ENCODE measurements around the gene RAB9B.
A peak's percentile ranks its signal among the peaks of the same experiment; 100 is the strongest.
"Not testable (repeated sequence)": the region's sequence is repeated elsewhere in the genome, so short reads cannot be mapped to it uniquely, and the experiment has no call there.

Gene RAB9B

GRCh38 chrX:103831342-103831802 lies 685 bp downstream of the RAB9B start:
- H3K27ac ChIP-seq (ENCODE audit: low read depth, low read length) = peak overlapping the region; percentile 85
- H3K4me1 ChIP-seq (ENCODE audit: control insufficient read depth, insufficient read depth, low read length) = no peaks in the 10 kb centered on the region
- peak overlapping the region; percentile 77 for H3K4me3 ChIP-seq (ENCODE audit: low read length)
- peaks cover 9% of the 10 kb centered on the region for H3K27me3 ChIP-seq (ENCODE audit: control insufficient read depth, insufficient read depth, low read length)
- no peaks in the 10 kb centered on the region for H3K36me3 ChIP-seq (ENCODE audit: control insufficient read depth, insufficient read depth, low read length)
- H3K9ac ChIP-seq (ENCODE audit: low read length) = peak overlapping the region; percentile 21

- Histone ChIP-seq H3K4me3 (ENCODE audit: low read length) (peak overlapping the region; percentile 77), H3K27ac (ENCODE audit: low read depth, low read length) (no peak overlapping the region), H3K9ac (ENCODE audit: low read length) (no peak overlapping the region), H3K36me3 (ENCODE audit: control insufficient read depth, insufficient read depth, low read length) (no peaks in the 10 kb centered on the region), H3K4me1 (ENCODE audit: control insufficient read depth, insufficient read depth, low read length) (no peaks in the 10 kb centered on the region), H3K27me3 (ENCODE audit: control insufficient read depth, insufficient read depth, low read length) (peaks cover 9% of the 10 kb centered on the region)
Observed at GRCh38 chrX:103830848-103831247, 1.2 kb downstream of the RAB9B start.

- Histone ChIP-seq H3K27ac (ENCODE audit: low read depth, low read length) (peak overlapping the region; percentile 67), H3K27me3 (ENCODE audit: control insufficient read depth, insufficient read depth, low read length) (peaks cover 9% of the 10 kb centered on the region), H3K4me3 (ENCODE audit: low read length) (no peak overlapping the region), H3K36me3 (ENCODE audit: control insufficient read depth, insufficient read depth, low read length) (no peaks in the 10 kb centered on the region), H3K4me1 (ENCODE audit: control insufficient read depth, insufficient read depth, low read length) (no peaks in the 10 kb centered on the region), H3K9ac (ENCODE audit: low read length) (no peak overlapping the region)
Observed at GRCh38 chrX:103828529-103828928, 3.5 kb downstream of the RAB9B start.

DNA sequence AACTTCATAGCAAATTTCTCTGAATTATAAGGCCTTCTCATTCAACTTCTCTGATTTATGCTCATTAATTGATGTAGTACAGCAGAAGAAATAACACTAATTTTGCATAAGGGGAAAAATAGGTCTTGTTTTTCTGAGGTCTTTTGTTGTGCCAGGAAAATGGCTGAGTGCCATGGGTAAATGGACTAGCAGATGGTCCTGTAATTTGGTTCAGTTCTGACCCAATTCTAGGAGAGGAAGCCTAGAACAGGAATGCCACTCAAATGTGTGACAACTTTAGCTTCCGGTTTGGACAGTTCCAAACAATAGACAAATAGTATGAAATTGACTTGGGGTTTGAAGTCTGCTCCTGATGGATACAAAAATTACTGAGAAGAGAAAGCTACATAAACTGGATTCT lies 6.2 kb downstream of the RAB9B start:
- H3K36me3 ChIP-seq (ENCODE audit: control insufficient read depth, insufficient read depth, low read length) = no peaks in the 10 kb centered on the region
- no peak overlapping the region for H3K4me3 ChIP-seq (ENCODE audit: low read length)
- H3K27me3 ChIP-seq (ENCODE audit: control insufficient read depth, insufficient read depth, low read length) = peaks cover 3% of the 10 kb centered on the region
- H3K9ac ChIP-seq (ENCODE audit: low read length) = no peak overlapping the region
- no peaks in the 10 kb centered on the region for H3K4me1 ChIP-seq (ENCODE audit: control insufficient read depth, insufficient read depth, low read length)
- no peak overlapping the region for H3K27ac ChIP-seq (ENCODE audit: low read depth, low read length)

GRCh38 chrX:103823591-103823990 lies 8.5 kb downstream of the RAB9B start:
- no peaks in the 10 kb centered on the region for H3K36me3 ChIP-seq (ENCODE audit: control insufficient read depth, insufficient read depth, low read length)
- H3K9ac ChIP-seq (ENCODE audit: low read length) = no peak overlapping the region
- no peaks in the 10 kb centered on the region for H3K4me1 ChIP-seq (ENCODE audit: control insufficient read depth, insufficient read depth, low read length)
- H3K4me3 ChIP-seq (ENCODE audit: low read length) = no peak overlapping the region
- H3K27ac ChIP-seq (ENCODE audit: low read depth, low read length) = no peak overlapping the region
- no peaks in the 10 kb centered on the region for H3K27me3 ChIP-seq (ENCODE audit: control insufficient read depth, insufficient read depth, low read length)

GRCh38 chrX:103820802-103821201 lies 11.3 kb downstream of the RAB9B start:
- not testable (repeated sequence) for H3K9ac ChIP-seq (ENCODE audit: low read length); H3K4me1 ChIP-seq (ENCODE audit: control insufficient read depth, insufficient read depth, low read length); H3K27me3 ChIP-seq (ENCODE audit: control insufficient read depth, insufficient read depth, low read length); H3K4me3 ChIP-seq (ENCODE audit: low read length); H3K27ac ChIP-seq (ENCODE audit: low read depth, low read length); H3K36me3 ChIP-seq (ENCODE audit: control insufficient read depth, insufficient read depth, low read length)

DNA sequence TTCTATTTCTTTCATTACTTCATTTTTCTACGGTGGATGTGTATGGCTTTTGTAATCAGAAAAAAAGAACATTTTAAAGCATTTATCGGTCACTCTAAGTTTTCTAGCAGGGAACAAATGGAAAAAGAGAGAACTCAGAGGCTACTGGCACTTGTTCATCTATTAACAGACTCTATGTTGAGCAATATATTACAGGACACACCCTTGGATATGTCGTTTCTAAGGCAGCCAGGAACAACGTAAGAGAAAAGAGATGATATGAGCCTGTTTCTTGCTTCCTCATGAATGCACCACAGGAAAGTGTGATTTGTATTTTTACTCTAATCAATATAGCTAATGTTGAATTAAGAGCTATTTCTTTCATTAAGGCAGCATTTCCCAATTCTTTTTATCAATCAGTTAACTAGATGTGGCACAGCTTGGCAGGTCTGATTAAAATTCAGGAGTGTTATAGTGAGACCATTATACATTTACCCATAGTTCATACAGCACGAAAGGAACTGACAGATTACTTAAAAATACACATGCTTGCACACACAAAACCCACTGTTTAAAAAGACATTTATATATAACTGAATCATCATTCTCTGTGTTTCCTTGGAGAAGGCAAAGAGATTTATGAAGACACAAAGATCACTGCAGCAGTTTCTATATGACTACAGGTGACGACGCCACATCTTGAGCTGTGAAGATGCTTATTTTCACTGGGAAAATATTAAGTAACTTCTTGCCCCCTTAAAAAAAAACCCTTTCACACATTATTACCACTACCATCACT lies 13.0 kb downstream of the RAB9B start:
- no peaks in the 10 kb centered on the region for H3K36me3 ChIP-seq (ENCODE audit: control insufficient read depth, insufficient read depth, low read length)
- H3K27ac ChIP-seq (ENCODE audit: low read depth, low read length) = no peak overlapping the region
- no peak overlapping the region for H3K9ac ChIP-seq (ENCODE audit: low read length)
- H3K27me3 ChIP-seq (ENCODE audit: control insufficient read depth, insufficient read depth, low read length) = no peaks in the 10 kb centered on the region
- no peak overlapping the region for H3K4me3 ChIP-seq (ENCODE audit: low read length)
- no peaks in the 10 kb centered on the region for H3K4me1 ChIP-seq (ENCODE audit: control insufficient read depth, insufficient read depth, low read length)

GRCh38 chrX:103817502-103817901 lies 14.6 kb downstream of the RAB9B start:
- no peak overlapping the region for H3K27ac ChIP-seq (ENCODE audit: low read depth, low read length)
- H3K27me3 ChIP-seq (ENCODE audit: control insufficient read depth, insufficient read depth, low read length) = no peaks in the 10 kb centered on the region
- no peaks in the 10 kb centered on the region for H3K4me1 ChIP-seq (ENCODE audit: control insufficient read depth, insufficient read depth, low read length)

GRCh38 chrX:103817101-103817500 lies 15.0 kb downstream of the RAB9B start:
- not testable (repeated sequence) for H3K27ac ChIP-seq (ENCODE audit: low read depth, low read length); H3K27me3 ChIP-seq (ENCODE audit: control insufficient read depth, insufficient read depth, low read length); H3K9ac ChIP-seq (ENCODE audit: low read length); H3K4me1 ChIP-seq (ENCODE audit: control insufficient read depth, insufficient read depth, low read length); H3K36me3 ChIP-seq (ENCODE audit: control insufficient read depth, insufficient read depth, low read length); H3K4me3 ChIP-seq (ENCODE audit: low read length)

More at GRCh38 chrX:103817502-103817901, 14.6 kb downstream of the RAB9B start:
- no peaks in the 10 kb centered on the region for H3K36me3 ChIP-seq (ENCODE audit: control insufficient read depth, insufficient read depth, low read length)
- H3K4me3 ChIP-seq (ENCODE audit: low read length) = no peak overlapping the region
- no peak overlapping the region for H3K9ac ChIP-seq (ENCODE audit: low read length)

- no peak overlapping the region for H3K9ac ChIP-seq (ENCODE audit: low read length)
- peaks cover 3% of the 10 kb centered on the region for H3K27me3 ChIP-seq (ENCODE audit: control insufficient read depth, insufficient read depth, low read length)
- no peaks in the 10 kb centered on the region for H3K4me1 ChIP-seq (ENCODE audit: control insufficient read depth, insufficient read depth, low read length)
- H3K36me3 ChIP-seq (ENCODE audit: control insufficient read depth, insufficient read depth, low read length) = no peaks in the 10 kb centered on the region
- H3K27ac ChIP-seq (ENCODE audit: low read depth, low read length) = no peak overlapping the region
- no peak overlapping the region for H3K4me3 ChIP-seq (ENCODE audit: low read length)
Observed at GRCh38 chrX:103811858-103812257, 20.2 kb downstream of the RAB9B start.

GRCh38 chrX:103806862-103807474 lies 25.1 kb downstream of the RAB9B start:
- Histone ChIP-seq H3K9ac (ENCODE audit: low read length) (no peak overlapping the region), H3K27ac (ENCODE audit: low read depth, low read length) (no peak overlapping the region), H3K4me3 (ENCODE audit: low read length) (no peak overlapping the region), H3K4me1 (ENCODE audit: control insufficient read depth, insufficient read depth, low read length) (no peaks in the 10 kb centered on the region), H3K27me3 (ENCODE audit: control insufficient read depth, insufficient read depth, low read length) (peaks cover 3% of the 10 kb centered on the region), H3K36me3 (ENCODE audit: control insufficient read depth, insufficient read depth, low read length) (no peaks in the 10 kb centered on the region)

DNA sequence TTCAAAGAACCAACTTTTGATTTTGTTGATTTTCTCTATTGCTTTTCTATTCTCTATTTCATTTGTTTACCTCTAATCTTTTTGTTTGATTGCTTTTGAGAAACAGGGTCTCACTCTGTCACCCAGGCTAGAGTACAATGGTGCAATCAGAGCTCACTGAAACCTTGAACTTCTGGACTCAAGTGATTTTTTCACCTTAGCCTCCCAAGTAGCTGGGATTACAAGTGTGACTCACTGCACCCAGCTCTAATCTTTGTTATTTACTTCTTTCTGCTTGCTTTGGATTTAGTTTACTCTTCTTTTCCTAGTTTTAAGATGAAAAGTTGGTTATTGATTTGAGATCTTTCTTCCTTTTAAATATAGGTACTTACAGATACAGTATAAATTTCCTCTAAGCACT lies 26.2 kb downstream of the RAB9B start:
- H3K4me1 ChIP-seq (ENCODE audit: control insufficient read depth, insufficient read depth, low read length) = no peaks in the 10 kb centered on the region
- H3K4me3 ChIP-seq (ENCODE audit: low read length) = no peak overlapping the region
- H3K36me3 ChIP-seq (ENCODE audit: control insufficient read depth, insufficient read depth, low read length) = no peaks in the 10 kb centered on the region
- H3K27me3 ChIP-seq (ENCODE audit: control insufficient read depth, insufficient read depth, low read length) = peaks cover 3% of the 10 kb centered on the region
- no peak overlapping the region for H3K9ac ChIP-seq (ENCODE audit: low read length)
- H3K27ac ChIP-seq (ENCODE audit: low read depth, low read length) = no peak overlapping the region

GRCh38 chrX:103800318-103800717 lies 31.7 kb downstream of the RAB9B start:
- Histone ChIP-seq H3K36me3 (ENCODE audit: control insufficient read depth, insufficient read depth, low read length) (no peaks in the 10 kb centered on the region), H3K9ac (ENCODE audit: low read length) (no peak overlapping the region), H3K4me1 (ENCODE audit: control insufficient read depth, insufficient read depth, low read length) (no peaks in the 10 kb centered on the region), H3K27me3 (ENCODE audit: control insufficient read depth, insufficient read depth, low read length) (no peaks in the 10 kb centered on the region), H3K4me3 (ENCODE audit: low read length) (no peak overlapping the region), H3K27ac (ENCODE audit: low read depth, low read length) (no peak overlapping the region)
